ENCODE measurements around the gene NCKIPSD.
"Not testable (repeated sequence)": the region's sequence is repeated elsewhere in the genome, so short reads cannot be mapped to it uniquely, and the experiment has no call there.

NCKIPSD gene

DNA sequence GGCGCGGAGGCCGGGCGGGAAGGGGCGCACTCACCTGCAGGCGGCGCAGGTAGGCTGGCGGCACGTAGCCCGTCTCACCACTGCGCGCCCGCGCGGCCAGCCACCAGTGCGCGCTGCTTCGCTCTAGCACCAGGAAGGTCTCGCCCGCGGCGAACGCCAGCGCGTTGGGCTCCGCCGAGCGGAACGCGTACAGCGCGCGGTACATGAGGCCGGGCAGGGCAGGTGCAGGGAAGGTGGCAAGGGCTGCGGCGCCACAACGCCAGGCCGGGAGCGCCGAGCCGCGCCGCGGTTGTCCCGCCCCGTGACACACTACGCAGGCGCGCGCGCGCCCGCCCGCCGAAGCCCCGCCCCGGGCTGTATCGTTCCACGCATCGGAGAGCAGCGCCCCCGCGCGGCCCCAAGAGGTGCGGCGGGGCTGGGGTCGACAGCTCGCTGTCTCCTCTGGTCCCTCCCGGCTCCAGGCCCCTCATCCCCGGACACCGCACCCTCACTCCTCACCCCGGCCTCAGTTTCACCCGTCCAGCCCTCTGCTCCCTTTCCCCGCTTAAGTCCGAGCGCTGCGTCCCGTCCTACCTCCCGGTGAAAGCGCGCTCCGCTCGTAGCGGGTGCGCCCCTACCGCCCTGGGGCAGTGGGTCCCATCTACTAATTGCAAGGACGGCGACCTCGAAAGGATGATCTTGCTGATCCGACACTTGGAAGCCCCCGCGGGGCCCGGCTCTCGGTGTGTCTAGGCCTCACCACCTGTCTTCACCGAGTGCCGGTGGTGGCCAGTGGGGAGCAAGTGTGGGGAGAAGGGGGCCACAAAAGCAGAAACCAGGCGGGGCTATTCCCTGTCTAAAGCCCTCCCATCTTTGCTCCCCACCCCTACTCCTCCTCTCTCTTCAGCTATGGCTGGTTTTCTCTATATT is at the start of gene NCKIPSD:
Gene NCKIPSD, minus strand, starts transcription at position 313 of the 909 bp plus-strand sequence. Its CDS starts 108 bp downstream, at position 205.
- peak; percentile 50 for DNase-seq

DNA sequence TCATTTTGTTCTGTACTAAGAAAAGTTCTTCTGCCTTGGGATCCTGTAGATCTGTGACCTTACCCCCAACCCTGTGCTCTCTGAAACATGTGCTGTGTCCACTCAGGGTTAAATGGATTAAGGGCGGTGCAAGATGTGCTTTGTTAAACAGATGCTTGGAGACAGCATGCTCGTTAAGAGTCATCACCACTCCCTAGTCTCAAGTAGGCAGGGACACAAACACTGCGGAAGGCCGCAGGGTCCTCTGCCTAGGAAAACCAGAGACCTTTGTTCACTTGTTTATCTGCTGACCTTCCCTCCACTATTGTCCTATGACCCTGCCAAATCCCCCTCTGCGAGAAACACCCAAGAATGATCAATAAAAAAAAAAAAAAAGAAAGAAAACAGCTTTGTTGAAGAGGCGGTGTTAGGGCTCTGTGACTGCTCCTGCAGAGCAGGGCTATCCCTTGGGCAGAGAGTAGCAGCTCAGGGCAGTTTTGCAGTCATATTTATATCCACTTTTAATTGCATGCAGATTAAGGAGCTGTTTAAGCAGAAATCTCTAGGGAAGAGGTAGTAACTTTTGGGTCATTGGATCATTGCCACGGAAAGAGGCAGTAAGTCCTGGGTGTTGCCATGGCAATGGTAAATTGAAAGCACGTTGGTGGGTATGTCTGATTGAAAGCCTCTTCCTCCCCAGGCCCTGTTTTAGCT is 49.5 kb upstream of the NCKIPSD start:
- not testable (repeated sequence) for DNase-seq

DNA sequence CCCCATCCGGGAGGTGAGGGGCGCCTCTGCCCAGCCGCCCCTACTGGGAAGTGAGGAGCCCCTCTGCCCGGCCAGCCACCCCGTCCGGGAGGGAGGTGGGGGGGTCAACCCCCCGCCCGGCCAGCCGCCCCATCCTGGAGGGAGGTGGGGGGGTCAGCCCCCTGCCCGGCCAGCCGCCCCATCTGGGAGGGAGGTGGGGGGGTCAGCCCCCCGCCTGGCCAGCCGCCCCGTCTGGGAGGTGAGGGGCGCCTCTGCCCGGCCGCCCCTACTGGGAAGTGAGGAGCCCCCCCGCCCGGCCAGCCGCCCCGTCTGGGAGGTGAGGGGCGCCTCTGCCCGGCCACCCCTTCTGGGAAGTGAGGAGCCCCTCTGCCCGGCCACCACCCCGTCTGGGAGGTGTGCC is 48.8 kb upstream of the NCKIPSD start:
- DNase-seq = not testable (repeated sequence)

DNA sequence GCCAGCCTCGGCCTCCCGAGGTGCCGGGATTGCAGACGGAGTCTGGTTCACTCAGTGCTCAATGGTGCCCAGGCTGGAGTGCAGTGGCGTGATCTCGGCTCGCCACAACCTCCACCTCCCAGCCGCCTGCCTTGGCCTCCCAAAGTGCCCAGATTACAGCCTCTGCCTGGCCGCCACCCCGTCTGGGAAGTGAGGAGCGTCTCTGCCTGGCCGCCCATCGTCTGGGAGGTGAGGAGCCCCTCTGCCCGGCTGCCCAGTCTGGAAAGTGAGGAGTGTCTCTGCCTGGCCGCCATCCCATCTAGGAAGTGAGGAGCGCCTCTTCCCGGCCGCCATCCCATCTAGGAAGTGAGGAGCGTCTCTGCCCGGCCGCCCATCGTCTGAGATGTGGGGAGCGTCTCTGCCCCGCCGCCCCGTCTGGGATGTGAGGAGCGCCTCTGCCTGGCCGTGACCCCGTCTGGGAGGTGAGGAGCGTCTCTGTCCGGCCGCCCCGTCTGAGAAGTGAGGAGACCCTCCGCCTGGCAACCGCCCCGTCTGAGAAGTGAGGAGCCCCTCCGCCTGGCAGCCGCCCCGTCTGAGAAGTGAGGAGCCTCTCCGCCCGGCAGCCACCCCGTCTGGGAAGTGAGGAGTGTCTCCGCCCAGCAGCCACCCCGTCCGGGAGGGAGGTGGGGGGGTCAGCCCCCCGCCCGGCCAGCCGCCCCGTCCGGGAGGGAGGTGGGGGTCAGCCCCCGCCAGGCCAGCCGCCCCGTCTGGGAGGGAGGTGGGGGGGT is 48.2 kb upstream of the NCKIPSD start:
- not testable (repeated sequence) for DNase-seq

DNA sequence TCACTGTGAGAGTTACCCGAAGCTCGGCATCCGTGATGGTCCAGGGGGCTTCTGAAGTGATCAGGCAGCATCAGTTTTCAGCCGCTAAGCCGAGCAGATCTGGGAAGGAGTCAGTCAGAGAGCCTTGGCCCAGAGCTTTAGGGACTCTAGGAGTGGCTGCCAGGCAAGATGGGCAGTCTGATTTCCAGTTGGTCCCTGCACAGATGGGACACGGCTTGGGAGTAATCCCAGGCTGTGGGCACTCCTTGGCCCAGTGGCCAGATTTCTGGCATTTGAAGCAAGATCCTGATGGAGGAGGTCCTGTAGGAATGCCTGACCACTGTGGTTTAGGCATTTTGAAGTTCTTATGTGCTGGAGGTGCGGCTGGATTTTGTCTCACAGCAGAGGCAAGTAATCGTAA is 41.8 kb upstream of the NCKIPSD start:
- DNase-seq = no peak

DNA sequence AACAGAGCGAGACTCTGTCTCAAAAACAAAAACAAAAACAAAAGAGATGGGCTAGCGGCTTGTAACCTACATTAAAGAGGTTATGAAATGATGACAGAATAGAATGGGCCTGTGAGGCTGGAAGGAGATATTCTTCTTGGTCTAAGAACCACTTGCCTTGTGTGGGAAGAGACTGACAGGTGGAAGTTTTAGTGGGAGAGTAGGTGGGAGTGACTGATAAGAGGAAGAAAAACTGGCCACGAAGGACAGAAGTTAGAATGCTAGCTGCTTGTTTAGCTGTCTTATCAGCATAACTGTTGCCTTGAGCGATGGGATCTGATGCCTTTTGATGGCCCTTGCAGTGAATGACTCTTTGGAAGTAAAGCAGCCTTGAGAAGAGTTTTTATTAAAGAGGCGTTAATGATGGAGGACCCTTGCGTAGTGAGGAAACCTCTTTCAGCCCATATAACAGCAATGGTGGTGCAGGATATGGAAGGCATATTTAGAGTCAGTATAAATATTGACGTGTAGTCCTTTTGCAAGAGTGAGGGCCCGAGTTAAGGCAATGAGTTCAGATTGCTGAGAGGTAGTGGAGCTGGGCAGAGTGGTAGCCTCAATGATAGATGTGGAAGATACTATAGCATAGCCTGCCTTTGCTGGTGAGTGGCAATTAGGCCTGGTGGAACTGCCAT is 39.6 kb upstream of the NCKIPSD start:
- DNase-seq = not testable (repeated sequence)

DNA sequence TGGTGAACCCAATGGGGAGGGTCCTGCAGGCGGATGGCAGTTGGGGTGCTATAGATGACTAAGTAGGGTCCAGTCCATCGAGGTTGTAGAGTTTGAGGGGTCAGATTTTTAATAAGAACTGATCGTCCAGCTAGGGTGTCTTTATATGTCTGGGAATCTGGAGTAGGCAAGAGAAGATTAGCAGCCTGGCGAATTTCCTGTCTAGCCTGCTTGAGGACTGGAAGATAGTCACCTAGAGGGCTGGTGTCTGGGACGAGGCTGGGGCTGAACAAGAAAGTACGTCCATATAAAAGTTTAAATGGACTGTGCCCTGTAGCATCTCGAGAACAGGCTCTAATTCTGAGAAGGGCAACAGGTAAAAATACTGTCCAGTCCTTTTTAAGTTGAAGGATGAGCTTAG is 38.0 kb upstream of the NCKIPSD start:
- DNase-seq = no peak

DNA sequence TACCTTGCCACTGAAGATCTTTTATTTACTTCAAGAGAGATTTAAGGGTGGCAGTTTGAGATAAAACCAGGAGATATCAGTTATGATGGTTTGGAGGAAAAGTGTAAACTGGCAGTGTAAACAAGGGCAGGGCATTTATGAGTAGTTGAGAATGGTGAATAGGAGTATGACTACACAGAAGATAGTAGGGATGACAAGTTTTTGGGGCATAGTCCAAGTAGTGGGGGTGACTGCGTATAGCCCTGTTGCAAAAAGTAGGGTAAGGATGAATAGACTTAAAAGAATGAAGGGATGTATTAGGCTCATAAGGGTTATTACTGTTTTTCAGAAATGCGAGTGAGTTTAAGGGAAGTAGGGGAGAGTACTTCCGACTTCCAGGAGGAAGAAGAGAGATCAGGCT is 37.6 kb upstream of the NCKIPSD start:
- not testable (repeated sequence) for DNase-seq

DNA sequence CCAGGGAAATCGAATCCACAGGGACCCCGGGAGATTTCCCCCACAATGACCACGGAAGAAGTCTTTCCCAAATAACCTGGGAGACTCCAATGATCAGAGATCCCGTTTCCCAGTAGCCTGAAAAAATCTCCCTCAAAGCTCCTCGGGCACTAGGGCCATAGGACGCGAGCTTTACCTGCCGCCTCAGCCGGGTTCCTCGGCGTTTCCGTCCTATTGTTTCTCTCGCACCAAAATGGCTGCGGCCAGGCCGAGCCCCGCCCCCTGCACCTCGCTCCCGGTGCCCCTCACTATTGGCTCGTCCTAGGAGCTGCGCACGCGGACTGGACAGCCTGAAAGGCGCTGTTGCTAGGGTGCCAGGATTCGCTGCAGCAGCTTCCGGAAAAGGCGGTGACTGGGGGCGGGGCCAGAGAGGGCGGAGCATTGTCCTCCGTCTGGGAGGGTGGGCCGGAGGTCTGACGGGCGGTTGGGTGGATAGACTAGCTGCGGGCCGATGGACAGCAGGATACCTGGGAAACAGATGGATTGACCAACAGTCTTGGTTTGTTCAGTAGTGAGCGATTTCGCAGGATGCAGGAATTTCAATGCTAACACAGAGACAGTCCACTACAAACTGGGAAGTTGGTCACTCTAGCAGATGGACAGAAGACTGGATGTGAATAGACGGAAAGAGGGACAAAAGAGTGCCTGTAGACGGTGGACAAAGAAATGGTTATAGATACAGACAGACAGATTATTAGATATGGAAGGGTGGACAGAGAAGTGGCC is 31.4 kb upstream of the NCKIPSD start, which contains the start of gene IP6K2:
Gene IP6K2, minus strand, starts transcription at position 240 of the 765 bp plus-strand sequence. CDS start 21,930 bp downstream, outside the sequence.
- DNase-seq = peak; percentile 90

DNA sequence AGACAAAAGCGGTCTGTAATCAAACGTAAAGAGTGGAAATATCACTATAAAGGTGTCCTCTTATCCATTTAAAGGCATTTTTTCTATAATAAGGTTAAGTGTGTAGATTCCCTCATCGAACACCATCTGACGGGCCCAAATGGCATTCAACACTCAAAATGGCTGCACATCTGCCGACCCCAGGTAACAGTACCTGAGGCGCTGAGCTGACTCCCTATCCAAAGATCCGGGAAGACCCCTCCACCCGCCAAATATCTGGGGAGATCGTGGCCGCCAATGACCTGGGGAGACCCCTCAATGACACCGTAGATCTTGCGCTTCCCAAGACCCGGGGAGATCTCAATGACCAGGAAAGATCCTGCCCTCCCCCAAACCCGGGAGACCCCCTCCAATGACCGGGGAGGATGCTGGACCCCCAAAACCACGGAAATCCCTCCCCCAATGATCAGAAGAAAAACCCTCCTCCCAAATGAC is 30.8 kb upstream of the NCKIPSD start:
- DNase-seq = no peak

DNA sequence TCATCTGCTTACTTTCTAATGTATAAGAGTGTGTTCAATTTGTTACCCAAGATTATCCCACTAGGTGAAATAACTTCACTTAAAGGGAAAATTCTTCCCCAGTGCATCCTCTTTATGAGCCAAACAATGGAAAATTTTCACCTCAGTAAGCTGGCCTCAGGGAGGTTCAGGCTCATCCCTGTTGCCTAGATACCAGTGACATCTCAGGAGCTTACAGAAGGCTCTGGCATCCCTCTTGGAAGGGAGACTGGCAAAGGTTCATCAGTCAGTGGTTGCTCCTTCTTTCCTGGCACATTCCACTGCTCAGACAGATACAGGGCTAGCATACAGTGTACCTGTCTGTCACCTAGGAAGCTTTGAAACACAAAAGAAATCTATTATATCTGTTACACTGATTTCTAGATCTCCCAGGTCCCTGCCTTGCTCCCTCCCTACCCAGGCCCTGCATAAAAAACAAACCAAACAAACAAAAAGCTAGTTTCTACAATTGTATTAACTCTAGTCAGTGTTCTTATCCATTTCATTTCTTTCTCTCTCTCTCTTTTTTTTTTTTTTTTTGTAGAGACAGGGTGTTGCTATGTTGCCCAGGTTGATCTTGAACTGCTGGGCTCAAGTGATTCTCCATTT is 29.6 kb upstream of the NCKIPSD start:
- DNase-seq = no peak

DNA sequence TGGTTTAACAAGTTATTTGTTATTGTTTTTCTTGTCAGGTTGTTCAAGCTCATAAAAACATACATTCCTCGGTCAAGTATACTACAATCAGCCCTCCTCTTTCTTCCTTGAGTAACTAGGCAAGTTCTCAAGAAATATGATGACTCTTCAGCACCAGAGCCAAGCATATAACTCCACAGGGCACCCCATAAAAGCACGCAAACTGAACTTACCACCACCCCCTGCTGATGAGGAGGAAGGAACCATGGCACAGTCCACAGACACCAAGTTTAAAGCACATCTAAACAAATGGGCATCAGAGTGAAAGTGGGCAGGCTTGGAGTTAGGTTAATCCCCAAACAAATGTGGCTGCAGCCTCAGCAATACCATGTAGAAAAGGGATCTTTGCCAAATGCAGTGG is 26.0 kb upstream of the NCKIPSD start:
- DNase-seq = no peak

DNA sequence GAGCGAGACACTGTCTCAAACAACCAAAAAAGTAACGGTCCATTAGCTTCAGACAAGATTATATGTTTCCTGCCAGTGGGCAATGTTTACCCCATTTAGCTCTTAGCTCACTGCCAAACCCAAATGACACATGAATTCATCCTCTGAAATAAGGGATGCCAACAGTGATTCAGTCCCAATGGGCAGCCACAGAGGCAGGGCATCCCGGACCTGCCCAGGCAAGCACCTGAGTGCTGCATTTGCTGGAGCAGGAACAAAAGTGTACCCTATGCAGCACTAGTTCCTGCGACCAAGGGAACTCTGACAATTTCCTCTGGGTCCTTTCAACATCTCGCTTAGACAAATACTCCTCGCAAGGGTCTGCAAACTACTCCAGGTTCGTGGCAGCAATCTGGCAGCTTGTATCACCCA is 23.3 kb upstream of the NCKIPSD start:
- DNase-seq = no peak

DNA sequence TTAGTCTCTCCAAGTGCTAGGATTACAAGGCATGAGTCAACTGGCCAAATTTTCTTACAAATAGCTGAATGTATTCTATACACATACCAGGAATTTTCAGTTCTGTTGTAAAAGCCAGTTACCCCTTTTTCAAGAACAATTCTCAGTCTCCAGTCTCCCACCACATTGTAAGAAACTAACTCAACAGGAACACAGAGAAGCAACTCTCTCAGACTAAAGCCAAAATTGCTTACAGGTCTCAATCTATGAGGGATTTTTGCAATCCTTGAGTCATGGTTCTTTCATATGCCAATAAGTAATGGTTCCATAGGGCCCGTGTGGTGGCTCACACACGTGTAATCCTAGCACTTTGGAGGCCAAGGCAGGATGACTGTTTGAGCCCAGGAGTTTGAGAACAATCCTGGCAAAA is 22.8 kb upstream of the NCKIPSD start:
- DNase-seq = no peak

DNA sequence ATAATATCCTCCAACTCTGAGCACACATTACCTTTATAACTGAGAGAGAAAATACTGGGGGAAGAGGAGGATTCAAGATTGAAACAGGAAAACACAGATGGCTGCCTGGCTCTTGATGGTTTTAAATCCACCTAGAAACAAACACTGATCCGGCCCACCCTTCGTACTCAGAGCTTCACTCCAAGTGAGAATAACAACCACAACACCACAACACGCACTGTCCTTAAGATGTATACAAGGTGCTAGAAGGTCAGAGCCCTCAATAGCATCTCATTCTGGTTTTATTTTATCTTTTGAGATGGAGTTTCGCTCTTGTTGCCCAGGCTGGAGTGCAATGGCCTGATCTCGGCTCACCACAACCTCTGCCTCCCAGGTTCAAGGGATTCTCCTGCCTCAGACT is 21.4 kb upstream of the NCKIPSD start:
- no peak for DNase-seq

DNA sequence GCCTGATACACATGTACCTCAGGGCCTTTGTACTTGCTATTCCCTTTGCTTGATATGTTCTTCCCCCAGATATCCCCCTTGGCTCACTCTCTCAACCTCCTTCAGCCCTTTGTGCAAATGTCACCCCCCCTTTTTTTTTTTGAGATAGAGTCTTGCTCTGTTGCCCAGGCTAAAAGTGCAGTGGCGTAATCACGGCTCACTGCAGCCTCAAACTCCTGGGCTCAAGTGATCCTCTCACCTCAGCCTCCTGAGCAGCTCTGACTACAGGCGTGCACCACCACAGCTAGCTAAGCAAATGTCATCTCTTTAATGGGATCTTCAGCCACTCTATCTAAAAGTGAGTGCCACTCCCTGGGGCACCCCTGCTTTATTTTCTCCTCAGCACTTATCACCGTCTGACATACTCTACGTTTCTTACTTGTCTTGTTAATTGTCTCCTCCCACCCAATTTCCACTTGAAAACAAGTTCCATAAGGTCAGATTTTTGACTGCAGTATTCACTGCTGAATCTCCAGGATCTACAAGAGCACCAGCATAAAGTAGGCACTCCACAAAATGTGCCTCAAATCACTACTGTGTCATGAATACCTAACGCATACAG is 16.7 kb upstream of the NCKIPSD start:
- DNase-seq = no peak

DNA sequence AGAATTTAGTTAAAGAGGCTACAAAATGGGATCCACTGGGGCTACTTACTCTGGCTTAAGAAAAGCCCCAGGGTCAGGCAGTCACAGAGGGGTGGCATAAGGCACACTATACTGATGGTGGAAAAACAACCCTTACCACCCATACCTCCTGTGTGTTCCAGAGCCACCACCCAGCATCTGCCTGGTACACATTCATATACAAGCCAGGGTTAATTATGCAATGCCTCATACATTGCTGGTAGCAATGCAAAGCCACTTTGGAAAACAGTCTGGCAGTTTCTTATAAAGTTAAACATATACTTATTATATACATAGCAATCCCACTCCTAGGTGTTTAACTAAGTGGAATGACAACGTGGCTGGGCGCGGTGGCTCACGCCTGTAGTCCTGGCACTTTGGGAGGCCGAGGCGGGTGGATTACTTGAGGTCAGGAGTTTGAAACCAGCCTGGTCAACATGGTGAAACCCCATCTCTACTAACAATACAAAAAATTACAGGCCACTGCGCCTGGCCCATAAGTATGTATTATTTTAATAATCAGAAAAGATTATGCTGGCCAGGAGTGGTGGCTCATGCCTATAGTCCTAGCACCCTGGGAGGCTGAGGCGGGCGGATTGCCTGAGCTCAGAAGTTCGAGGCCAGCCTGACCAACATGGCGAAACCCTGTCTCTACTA is 15.2 kb upstream of the NCKIPSD start:
- no peak for DNase-seq

DNA sequence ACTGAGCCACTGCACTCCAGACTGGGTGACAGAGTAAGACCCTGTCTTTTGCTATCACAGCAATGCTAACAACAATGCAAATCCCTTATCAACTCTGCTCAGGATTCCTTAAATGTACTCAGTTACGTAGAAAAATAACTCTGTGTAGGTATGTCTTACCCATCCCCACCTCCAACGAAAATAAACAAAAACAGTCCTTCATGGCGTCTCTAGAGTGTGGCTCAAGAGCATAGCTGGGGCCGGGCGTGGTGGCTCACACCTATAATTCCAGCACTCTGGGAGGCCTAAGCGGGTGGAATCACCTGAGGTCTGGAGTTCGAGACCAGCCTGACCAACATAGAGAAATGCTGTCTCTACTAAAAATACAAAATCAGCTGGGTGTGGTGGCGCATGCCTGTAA is 13.2 kb upstream of the NCKIPSD start:
- no peak for DNase-seq

DNA sequence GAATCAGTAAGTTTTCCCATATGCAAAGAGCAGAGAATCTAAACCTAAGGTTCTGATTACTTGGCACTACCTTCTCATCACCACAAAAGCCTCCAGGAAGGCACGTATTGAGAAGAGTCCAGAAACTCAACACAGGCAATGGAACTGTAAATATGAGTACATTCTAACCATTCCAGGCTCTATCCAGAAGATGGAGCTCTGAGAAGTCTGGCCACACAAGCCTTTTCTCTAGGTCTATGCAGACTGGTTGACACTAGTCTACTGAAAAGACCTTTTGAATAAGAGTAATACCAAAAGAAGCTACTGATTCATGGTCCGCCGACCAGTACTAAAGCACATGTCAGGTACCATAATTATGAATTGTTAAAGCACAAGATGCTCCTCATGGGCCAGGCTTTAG is 12.2 kb upstream of the NCKIPSD start:
- DNase-seq = no peak

DNA sequence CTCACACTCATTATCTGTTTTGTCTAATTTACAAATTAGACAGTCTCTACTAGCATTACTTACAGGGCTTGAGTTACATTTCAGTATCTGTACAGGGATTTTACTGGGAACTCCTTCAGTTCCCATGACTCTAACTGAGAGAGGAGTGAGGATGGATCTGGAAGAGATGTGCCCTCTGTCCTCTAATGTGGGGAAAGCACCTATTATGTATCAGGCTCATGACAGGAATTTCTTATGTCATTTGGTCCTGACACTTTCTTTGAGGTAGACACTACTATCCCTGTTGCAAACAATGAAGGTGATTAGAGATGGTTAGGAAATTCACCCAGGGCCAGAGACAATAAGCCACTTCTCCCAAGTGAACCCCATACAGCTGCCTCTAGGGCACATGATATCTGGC is 10.9 kb upstream of the NCKIPSD start:
- DNase-seq = no peak

All from NCI-H510A (cell line).